ENCODE data around the gene USP53.
"Not testable (repeated sequence)": the region's sequence is repeated elsewhere in the genome, so short reads cannot be mapped to it uniquely, and the experiment has no call there.

Gene USP53

GRCh38 chr4:119328695-119329094 lies 116.2 kb downstream of the USP53 start:
- DNase-seq = no peak

GRCh38 chr4:119329835-119330620 lies 117.5 kb downstream of the USP53 start:
- DNase-seq = no peak

- DNase-seq = not testable (repeated sequence)
These were observed 123.9 kb downstream of the USP53 start for GRCh38 chr4:119336332-119336979.

GRCh38 chr4:119337010-119337409 lies 124.5 kb downstream of the USP53 start:
- DNase-seq = no peak

GRCh38 chr4:119339895-119340294 lies 127.4 kb downstream of the USP53 start:
- not testable (repeated sequence) for DNase-seq

- DNase-seq = not testable (repeated sequence)
These were observed 130.8 kb downstream of the USP53 start for GRCh38 chr4:119343293-119343692.

Measured in NCI-H1694 (cell line).